ENCODE measurements around the gene TEPSIN.

Gene TEPSIN

DNA sequence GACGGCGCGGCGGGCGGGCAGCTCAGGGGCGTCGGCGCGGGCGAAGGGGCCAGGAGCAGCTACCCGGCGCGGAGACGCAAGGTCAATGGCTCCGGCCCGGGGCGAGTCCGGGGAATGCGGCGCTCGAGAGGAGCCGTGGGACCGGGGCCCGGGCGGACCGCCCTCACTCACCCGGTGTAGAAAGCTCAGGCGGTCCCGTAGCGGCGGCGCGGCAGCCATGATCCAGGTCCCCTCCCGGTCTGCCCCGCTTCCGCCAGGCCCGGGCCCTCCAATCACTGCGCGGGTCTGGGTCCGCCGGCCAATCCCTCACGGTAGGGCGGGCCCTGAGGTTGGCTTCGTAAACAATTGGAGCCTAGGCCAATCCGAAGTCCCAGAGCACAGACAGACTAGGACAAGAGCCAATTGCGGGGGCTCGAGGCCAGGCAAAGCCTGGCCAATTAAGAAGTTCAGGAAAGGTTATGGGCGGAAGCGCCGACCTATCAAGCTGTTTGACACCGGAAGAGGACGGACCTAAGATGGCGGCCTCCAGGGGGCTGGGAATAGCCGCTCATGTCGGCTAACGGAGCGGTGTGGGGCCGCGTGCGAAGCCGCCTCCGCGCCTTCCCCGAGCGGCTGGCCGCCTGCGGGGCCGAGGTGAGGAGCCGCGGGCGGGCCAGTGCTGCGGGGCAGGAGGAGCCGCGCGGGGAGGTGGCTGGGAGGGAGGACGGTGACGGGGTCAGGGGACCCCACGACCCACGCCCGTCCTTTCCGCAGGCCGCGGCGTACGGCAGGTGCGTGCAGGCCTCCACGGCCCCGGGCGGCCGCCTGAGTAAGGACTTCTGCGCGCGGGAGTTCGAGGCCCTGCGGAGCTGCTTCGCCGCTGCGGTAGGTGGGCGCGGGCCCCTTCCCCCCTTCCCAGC is at the start of gene TEPSIN, which contains the start of gene NDUFAF8:
TEPSIN (minus strand) TSS at position 241 of the 899 bp plus-strand sequence; CDS start at position 219, 22 bp downstream.
NDUFAF8 (plus strand) TSS at position 504 of the 899 bp plus-strand sequence; CDS start at position 550, 46 bp downstream.
- DNase-seq (ENCODE audit: low read depth): peak; percentile 99

DNA sequence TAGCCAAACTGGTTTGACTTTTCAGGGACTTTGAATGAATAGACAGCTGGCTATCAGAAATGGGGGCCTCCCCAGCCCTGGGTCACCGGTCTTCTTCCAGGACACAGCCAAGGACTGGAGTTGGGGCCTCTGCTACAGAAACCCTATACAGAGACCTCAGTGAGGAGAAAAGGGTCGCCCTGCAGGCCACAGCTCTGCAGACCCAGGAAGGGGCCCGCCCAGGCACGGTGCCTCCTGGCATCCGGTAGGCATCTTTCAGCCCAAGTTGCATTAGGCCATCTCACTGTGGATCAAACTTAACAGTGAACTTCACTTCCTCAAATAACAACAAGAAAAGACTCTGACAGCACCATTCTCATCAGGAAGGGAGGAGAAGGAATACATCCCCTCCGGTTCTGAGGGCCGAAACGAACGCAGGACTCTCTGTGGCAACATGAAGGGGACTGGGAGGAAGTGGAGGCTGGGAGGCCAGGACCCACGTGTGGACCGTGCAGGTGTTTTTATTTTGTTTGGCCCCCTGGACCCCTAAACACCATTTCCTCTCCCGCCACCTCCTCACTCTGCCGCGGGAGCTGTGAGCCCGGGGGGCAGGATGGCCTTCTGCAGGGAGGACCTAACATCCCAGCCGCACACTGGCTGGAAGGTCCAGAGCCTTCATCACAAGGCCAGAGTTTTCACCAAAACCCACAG is 49.0 kb upstream of the TEPSIN start:
- no peak for DNase-seq (ENCODE audit: low read depth)

DNA sequence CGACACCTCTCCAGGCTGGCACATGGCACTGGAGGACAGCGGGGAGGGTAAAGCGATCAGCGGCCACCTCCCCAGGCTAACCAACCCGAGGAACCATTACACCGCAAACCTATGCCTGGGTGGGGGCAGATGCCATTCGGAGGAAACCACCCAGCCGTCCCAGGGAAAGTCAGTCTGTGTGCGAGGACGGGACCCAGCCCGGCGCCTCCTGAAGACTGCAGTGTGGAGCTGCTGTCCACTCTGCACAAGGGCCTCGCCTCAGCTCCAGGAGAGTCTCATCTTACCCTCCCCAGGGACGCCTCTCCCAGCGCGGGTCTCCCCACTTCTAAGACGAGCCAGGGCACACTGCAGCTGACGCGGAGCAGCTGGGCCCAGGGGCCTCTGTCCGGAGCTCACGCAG is 48.3 kb upstream of the TEPSIN start:
- no peak for DNase-seq (ENCODE audit: low read depth)

DNA sequence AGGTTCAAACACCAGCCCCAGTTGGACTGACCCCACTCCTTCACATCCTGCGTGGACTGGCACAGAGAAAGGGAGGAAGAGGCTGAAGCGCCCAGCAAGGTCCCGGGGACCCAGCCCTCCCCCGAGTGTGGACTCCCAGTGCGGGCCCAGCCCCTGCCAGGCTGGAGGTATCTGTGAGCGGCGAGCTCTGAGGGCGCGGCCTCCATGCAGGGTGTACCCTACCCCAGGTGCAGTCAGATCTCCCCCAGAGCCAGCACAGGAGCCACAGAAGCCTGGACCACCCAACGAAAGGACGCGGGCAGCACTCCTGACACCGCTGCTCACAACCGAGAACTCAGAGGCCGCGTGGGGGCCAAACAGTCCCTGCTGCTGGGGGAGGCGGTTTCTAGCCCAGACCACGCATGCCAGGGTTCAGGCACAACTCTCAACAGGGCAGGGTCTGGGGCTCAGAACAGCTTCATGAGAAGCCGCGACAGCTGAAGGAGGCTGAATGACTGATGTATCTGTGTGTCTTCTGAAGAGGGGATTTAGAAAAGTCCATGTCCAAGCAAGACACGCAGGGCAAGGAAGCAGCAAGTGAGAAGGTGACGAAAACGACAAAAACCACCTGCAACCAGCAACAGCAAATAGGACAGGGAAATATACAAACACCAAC is 47.8 kb upstream of the TEPSIN start:
- DNase-seq (ENCODE audit: low read depth): no peak

DNA sequence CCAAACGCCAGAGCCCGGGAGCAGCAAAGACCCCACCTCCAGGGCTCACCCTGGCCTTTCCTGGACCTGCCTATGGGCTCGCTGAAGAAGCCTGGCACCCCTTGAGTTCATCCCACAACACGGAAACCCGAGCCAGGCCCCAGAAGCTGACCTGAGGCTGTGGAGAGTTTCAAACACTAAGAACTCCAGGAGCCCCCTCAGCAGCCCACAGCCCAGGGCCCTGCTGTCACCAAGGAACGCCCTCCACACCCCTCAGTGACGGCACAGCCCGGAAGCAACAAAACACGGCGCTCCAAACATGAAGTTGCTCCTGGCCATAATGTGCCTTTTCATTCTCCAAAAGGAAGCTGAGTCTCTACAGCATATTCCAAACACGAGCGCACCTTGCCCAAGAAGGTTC is 47.0 kb upstream of the TEPSIN start:
- no peak for DNase-seq (ENCODE audit: low read depth)

GRCh38 chr17:81285179-81285878 is 46.5 kb upstream of the TEPSIN start:
- peak; percentile 17 for DNase-seq (ENCODE audit: low read depth)

- no peak for DNase-seq (ENCODE audit: low read depth)
Measured at GRCh38 chr17:81282876-81283275, 44.0 kb upstream of the TEPSIN start.

DNA sequence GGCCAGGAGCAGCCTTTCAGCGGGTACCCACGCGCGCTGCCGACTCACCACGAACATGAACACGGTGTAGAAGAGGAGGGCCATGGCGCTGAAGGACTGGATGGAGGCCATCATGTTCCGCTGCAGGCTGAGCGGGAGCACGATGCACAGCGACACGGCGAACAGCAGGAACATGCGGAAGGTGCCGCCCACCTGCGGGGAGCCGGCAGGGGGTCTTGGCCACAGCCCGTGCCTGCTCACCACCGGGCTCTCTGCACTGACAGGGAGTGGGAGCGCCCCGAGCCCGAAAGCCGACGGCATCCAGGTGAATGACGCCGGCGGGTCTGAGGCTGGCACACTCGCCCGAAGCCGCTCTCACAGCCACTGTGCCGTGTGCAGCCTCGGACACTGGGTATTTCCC is 43.3 kb upstream of the TEPSIN start:
- no peak for DNase-seq (ENCODE audit: low read depth)

DNA sequence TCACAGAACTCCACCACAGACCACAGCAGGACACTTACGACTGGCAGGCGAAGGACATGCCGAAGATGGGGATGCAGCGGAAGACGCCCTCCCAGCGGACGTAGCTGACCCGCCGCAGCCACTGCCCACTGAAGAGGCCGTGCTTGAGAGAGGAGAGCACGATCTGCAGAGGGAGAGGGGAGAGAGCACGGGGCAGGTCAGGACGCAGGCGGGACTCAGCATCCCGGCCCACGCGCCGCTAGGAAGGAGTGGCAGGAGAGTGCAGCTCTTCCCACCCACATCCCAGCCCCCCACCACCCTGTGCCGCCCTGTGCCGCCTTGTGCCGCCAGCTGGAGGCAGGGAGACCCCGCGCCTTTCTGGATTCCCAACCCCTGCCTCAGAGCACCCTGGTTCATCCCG is 41.7 kb upstream of the TEPSIN start:
- no peak for DNase-seq (ENCODE audit: low read depth)

- no peak for DNase-seq (ENCODE audit: low read depth)
Measured at GRCh38 chr17:81279278-81280275, 40.7 kb upstream of the TEPSIN start.

GRCh38 chr17:81278831-81279230 is 40.0 kb upstream of the TEPSIN start:
- DNase-seq (ENCODE audit: low read depth): no peak

- no peak for DNase-seq (ENCODE audit: low read depth)
Measured at GRCh38 chr17:81277946-81278693, 39.3 kb upstream of the TEPSIN start.

- DNase-seq (ENCODE audit: low read depth): no peak
Measured at GRCh38 chr17:81277421-81277820, 38.6 kb upstream of the TEPSIN start.

GRCh38 chr17:81276781-81277180 is 37.9 kb upstream of the TEPSIN start:
- DNase-seq (ENCODE audit: low read depth): no peak

GRCh38 chr17:81274471-81274855 is 35.6 kb upstream of the TEPSIN start:
- DNase-seq (ENCODE audit: low read depth): no peak

GRCh38 chr17:81273698-81274470 is 35.0 kb upstream of the TEPSIN start:
- no peak for DNase-seq (ENCODE audit: low read depth)

DNA sequence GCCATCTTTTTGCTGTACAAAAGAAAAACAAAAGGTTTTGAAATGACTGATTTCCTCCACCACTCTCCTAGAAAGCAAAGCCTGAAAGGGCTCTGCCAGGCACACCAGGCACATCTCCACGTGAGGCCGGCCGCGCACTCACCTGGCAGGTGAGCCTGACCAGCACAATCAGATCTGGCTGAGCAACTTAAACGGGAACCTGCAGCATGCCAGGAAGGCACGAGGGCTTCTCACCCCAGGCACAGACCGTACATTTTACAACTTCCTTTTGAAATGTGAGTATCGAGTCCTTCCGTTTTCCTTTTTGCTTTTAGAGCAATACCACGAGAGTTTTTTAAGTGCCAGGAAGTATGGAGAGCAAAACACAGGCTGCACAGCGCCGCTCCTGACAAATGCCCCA is 33.8 kb upstream of the TEPSIN start:
- DNase-seq (ENCODE audit: low read depth): no peak

GRCh38 chr17:81271226-81271625 is 32.4 kb upstream of the TEPSIN start:
- DNase-seq (ENCODE audit: low read depth): no peak

GRCh38 chr17:81270279-81270678 is 31.4 kb upstream of the TEPSIN start:
- no peak for DNase-seq (ENCODE audit: low read depth)
